Stimulated activated naive CD8-positive, alpha-beta T cell treated with anti-CD3 and anti-CD28 coated beads, Interleukin-15, Interleukin-2, amounts not matched to agents 100 U/mL and 50 U/mL, for 24 hours (primary cell): Measurements from ENCODE around the gene IFTAP.
"Not testable (repeated sequence)": the region's sequence is repeated elsewhere in the genome, so short reads cannot be mapped to it uniquely, and the experiment has no call there.

ENCODE experiments used
- ATAC-seq: fragments of 150-1000 bp; cut with Tn5 transposase; one replicate; pipeline ENCODE4 v1.10.0; 2021
- DNase-seq: peaks from one replicate; pipeline ENCODE4 v3.0.0; 2021

Gene IFTAP

DNA sequence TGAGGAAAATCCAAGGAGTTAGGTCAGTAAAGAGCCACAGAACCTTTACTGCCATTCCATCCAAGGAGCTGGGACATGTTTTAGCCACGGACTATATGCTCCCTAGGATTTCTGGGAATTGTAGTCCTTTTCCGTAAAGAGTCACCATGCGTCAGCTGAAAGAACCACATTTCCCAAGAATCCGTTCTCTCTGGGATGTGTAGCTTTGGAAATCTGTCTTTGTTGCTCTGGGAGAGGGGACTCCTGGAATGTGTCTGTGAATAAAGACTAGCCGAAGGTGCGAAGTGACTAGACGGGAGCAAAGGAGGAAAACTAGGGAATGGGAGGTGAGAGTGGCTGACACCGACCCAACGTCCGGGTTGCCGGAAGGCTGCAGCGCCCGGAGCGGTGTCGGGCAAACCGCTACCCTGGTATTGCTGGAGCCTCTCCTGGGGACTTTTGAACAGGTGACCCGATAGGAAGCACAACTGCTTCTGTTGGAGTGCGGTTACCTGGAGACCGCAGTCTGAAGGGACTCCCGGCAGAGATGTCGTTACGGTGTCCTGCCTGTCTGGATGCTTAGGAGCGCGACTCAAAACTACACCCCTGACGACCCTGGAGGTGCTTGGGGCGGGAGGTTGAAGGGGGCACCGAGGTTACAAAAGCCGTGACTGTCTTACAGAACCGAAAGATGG is at the start of gene IFTAP:
Gene IFTAP, plus strand, starts transcription at position 187 of the 674 bp plus-strand sequence. CDS start 15,602 bp downstream, outside the sequence.
- peak; percentile 76 for ATAC-seq
- DNase-seq = peak; percentile 24

DNA sequence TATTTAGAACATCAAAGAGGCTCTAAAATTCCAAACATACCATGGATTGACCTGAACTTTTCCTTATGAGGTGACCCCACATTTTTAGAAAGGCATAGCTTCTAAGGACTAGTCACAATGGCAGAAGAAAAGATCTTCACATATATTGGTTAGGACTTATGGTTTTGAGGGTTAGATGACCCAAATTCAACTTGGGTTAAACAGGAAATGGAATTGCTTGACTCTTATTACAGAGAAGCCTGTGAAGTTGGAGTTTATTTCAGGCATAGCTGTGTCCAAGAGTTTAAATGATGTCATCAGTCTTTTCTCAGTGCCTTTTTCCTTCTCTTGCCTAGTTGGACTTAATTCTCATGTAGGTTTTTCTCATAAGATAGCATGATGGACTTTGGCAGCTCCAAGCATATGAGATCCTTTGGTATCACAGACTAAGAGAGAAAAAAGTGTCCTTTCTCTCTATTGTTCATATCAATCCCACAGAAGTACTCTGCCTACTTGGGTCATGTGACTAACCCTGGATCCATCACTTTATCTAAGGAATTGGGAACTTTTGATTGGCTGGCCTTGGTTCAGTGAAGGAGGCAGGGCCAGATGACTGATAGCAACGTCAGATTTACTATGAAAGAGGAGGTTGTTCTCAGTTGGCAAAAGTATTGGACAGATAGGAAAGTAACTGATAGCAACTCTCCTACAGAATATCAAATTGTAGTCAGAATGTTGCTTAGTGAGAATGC is 43.8 kb upstream of the IFTAP start:
- no peak for DNase-seq
- ATAC-seq = no peak

- ATAC-seq, DNase-seq: not testable (repeated sequence)
Measured at GRCh38 chr11:36557390-36557789, 36.9 kb upstream of the IFTAP start.

DNA sequence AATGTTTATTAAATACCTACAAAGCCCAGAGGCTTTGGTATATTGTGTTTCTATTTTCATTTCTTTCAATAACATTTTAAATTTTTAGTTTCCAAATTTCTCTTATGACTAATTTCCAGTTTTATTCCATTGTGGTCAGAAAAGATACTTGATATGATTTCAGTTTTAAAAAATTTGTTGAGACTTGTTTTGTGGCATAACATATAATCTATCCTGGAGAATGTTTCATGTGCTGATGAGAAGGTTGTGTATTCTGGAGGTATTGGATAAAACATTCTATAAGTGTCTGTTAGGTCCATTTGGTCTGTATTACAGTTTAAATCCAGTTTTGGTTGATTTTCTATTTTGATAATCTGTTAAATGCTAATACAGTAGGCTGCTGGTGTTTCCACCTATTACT is 36.3 kb upstream of the IFTAP start:
- no peak for ATAC-seq

DNA sequence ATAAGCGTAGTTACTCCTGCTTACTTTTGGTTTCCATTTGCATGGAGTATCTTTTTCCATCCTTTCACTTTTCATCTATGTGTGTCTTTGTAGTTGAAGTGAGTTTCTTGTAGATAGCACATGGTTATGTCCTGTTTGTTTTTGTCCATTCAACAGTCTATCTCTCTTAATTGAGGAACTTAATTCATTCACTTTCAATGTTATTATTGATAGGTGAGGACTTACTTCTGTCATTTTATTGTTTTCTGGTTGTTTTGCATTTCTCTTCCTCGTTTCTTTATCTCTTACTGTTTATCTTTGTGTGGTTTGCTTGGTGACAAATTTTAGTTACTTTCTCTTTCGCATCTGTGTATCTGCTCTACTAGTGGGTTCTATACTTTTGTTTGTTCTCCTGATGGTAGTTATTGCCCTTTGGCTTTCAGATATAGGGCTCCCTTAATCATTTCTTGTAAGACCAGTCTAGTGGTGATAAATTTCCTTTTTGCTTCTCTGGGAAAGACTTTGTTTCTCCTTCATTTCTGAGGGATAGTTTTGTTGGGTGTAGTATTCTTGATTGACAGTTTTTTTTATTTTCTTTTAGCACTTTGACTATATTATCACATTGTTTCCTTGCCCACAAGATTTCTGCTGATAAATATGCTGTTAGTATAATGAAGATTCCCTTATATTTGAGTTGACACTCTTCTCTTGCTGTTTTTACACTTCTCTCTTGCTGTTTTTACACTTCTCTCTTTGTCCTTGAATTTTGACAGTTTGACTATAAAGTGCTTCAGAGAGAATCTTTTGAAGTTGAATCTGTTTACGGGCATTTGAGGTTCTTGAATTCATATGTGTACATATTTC is 35.5 kb upstream of the IFTAP start:
- DNase-seq (no peak), ATAC-seq (peak; percentile 59)

More for the DNA sequence above, 36.3 kb upstream of the IFTAP start:
- no peak for DNase-seq

DNA sequence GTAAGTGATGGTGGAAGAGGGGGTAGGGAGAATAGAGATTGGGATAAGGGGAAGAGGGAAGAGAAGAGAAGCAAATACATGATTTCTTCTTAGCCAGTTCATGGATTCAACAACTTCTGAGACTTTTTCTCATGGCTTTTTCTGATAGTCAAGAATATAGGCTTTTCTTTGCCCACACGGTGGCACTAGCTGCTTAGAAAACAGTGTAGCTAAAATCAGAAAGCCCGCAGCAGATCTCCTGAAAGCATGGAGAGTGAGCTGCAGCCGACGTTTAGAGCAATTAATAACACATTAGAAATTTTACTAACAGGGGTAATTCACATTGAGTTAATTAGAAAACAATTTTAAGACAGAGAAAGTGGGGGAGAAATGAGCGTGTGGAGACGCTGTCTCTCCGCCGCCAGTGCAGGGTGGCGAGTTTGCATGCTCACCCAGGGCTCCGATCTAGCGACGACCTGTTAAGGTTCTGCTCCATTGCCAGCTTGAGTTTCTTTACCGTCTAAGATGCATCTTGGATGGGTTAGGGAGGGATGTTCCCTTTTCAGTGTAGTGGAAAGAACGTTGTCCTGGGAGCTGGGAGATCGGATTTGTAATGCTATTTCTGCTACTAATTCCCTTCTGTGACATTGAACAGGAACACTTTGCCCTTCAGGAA is 29.8 kb upstream of the IFTAP start:
- ATAC-seq (no peak), DNase-seq (peak; percentile 37)

DNA sequence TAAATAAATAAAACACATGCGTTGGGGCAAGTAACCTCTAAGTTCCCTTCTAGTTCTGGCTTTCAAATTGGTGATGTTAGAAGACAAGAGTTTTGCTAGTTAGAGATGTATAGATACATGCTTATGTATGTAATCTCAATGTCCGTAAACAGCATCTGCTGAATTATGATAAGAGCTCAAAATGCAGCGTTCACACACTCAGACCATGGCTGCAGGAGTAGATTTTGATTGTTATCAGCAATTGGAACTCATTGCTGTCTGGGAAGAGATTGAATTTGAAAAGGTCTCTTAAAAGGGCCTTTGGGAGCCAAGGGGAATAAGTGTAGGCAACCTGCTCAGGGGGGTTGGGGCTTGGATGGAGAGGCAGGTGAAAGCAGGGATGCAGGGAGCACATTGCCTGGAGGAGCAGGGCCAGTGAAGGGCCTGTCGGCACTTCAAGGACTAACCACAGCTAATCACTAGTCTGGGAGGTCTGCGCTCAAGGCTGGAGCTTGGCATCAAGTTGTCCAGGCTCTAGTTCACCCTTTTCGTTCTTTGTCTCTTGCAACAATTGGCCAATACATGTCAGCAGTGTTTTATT is 29.2 kb upstream of the IFTAP start:
- ATAC-seq (no peak), DNase-seq (no peak)

GRCh38 chr11:36566407-36567053 is 27.8 kb upstream of the IFTAP start:
- ATAC-seq = no peak

DNA sequence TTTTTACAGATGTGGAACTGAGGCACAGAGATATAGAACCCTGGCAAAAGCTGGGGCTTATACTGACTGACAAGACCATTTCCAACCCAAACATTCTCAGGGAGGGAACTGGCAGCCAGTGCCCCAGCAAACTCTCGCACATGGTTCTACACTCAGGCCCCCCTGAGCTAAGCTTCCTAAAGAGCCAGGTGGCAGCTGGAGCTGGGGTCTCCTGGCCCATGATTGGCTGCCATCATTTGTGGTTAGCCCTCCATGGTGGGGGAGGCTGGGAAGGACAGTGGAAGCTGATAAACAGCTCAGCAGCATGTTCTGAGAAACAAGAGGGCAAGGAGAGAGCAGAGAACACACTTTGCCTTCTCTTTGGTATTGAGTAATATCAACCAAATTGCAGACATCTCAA is 26.6 kb upstream of the IFTAP start, which contains the start of gene RAG1:
Gene RAG1, plus strand, starts transcription at position 314 of the 400 bp plus-strand sequence. CDS start 5,298 bp downstream, outside the sequence.
- DNase-seq (no peak), ATAC-seq (no peak)

More at GRCh38 chr11:36566407-36567053, 27.8 kb upstream of the IFTAP start:
- DNase-seq = no peak

GRCh38 chr11:36569095-36569494 is 25.2 kb upstream of the IFTAP start:
- ATAC-seq = no peak

GRCh38 chr11:36574486-36574885 is 19.8 kb upstream of the IFTAP start:
- DNase-seq = no peak
- ATAC-seq = no peak

More at GRCh38 chr11:36569095-36569494, 25.2 kb upstream of the IFTAP start:
- DNase-seq = no peak

DNA sequence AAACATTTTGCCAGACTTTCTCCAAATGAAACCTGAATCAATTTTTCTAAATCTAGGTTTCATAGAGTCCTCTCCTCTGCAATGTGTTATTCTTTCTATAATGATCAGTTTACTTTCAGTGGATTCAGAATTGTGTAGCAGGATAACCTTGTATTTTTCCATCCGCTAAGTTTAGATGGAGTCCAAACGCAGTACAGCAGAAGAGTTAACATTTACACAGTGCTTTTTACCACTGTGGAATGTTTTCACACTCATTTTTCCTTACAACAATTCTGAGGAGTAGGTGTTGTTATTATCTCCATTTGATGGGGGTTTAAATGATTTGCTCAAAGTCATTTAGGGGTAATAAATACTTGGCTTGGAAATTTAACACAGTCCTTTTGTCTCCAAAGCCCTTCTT is 16.9 kb upstream of the IFTAP start:
- no peak for ATAC-seq
- no peak for DNase-seq

- DNase-seq (no peak), ATAC-seq (no peak)
Measured at GRCh38 chr11:36577859-36578258, 16.4 kb upstream of the IFTAP start.

DNA sequence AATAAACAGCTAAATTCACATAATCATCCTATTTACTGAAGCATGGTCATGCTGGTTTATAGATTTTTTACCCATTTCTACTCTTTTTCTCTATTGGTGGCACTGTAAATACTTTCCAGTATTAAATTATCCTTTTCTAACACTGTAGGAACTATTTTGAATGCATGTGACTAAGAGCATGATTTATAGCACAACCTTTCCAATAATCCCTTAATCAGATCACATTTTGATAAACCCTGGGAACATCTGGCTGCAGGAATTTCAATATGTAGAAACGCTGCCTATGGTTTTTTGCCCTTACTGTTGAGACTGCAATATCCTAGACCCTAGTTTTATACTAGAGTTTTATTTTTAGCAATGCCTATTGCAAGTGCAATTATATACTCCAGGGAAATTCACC is 15.8 kb upstream of the IFTAP start:
- no peak for ATAC-seq
- DNase-seq = no peak

- ATAC-seq (no peak), DNase-seq (no peak)
Measured at GRCh38 chr11:36581536-36581935, 12.8 kb upstream of the IFTAP start.

GRCh38 chr11:36583667-36584066 is 10.6 kb upstream of the IFTAP start:
- ATAC-seq (no peak), DNase-seq (no peak)

GRCh38 chr11:36586543-36586942 is 7.8 kb upstream of the IFTAP start:
- DNase-seq = no peak
- ATAC-seq = no peak

DNA sequence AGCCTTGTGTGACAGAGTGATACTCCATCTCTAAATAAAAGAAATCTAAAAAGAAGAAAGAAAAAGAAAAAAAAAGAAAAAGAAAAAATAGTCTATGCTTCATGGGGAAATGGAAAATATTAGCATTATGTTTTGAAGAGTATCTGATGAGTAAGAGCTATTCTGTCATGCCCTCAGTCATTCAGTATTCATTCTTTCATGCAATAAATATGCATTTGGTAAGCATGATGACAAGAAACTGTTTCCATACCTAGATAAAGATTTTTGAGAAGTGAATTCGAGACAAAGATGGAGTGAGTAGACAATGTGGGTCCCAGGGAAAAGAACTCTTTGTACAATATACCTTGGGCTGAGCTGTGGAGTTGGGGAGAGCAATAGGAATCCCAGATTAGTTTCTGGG is 6.2 kb upstream of the IFTAP start:
- DNase-seq (no peak), ATAC-seq (no peak)

GRCh38 chr11:36590513-36590912 is 3.8 kb upstream of the IFTAP start:
- no peak for ATAC-seq

DNA sequence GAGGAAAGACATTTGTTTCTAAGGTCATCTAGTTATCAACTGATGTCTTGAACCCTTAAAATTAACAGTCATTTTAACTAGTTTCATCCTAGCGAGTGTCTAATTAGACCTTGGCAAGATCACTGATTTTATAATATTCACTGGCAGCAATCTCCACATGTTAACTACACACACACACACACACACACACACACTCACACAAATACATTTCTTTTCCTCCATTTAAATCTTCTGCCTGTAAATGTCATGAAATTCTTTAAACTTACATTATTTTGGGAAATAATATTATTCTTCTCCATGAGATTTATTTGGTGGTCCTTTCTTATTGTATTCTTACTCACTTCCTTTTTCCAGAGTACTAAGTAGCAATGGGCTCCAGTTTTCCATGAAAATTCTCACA is 2.9 kb upstream of the IFTAP start:
- no peak for ATAC-seq
- no peak for DNase-seq

More at GRCh38 chr11:36590513-36590912, 3.8 kb upstream of the IFTAP start:
- DNase-seq = no peak

DNA sequence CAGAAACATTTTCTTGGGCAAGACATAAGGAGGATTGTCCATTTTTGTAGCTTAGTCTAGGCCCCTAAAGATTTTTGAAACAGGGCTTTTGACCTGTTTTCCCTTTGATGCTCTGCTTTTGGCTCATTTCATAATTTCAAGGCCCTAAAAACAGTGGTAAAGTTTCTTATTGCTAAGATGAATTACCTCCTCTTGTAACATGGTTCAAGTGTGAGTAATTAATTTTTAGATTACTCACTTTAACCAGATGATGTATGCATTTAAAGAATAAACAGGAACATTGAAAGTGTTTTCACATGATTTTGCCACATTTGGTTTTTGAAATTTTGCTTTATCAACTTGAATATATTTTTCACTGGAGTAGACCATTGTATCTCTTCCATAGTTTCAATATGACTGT is 2.6 kb downstream of the IFTAP start:
- DNase-seq = no peak
- no peak for ATAC-seq
